GM18907 (cell line): ENCODE results near the gene CDC25B.
"Not testable (repeated sequence)": the region's sequence is repeated elsewhere in the genome, so short reads cannot be mapped to it uniquely, and the experiment has no call there.

Experiments used
- ATAC-seq: cut with Tn5 transposase; IDR thresholded peaks from one replicate; pipeline ENCODE4 v1.9.1; 2021; ENCODE audit warnings: mild to moderate bottlenecking, moderate library complexity; ENCODE audit not compliant: unreplicated experiment

The CDC25B gene

GRCh38 chr20:3784216-3784853 is 11.8 kb upstream of the CDC25B start:
- ATAC-seq = no peak

GRCh38 chr20:3784863-3785239 is 11.3 kb upstream of the CDC25B start:
- no peak for ATAC-seq

GRCh38 chr20:3785240-3786125 is 10.6 kb upstream of the CDC25B start:
- ATAC-seq = no peak

- ATAC-seq = peak; percentile 33
Observed at GRCh38 chr20:3786126-3786484, 10.0 kb upstream of the CDC25B start.

GRCh38 chr20:3786665-3787323 is 9.3 kb upstream of the CDC25B start, which contains the start of gene CENPB:
Gene CENPB, minus strand, starts transcription at chr20:3786740. Its CDS starts 257 bp downstream, at chr20:3786483.
- ATAC-seq = peak; percentile 75

- ATAC-seq = no peak
Observed at GRCh38 chr20:3787324-3788014, 8.6 kb upstream of the CDC25B start.

GRCh38 chr20:3788685-3789155 is 7.4 kb upstream of the CDC25B start:
- no peak for ATAC-seq

GRCh38 chr20:3789201-3789600 is 6.9 kb upstream of the CDC25B start:
- ATAC-seq = not testable (repeated sequence)

GRCh38 chr20:3794168-3794567 is 1.9 kb upstream of the CDC25B start:
- ATAC-seq = not testable (repeated sequence)

- no peak for ATAC-seq
Observed at GRCh38 chr20:3794701-3795420, 1.2 kb upstream of the CDC25B start.

- peak; percentile 2 for ATAC-seq
Observed at GRCh38 chr20:3796477-3797225, 541 bp downstream of the CDC25B start.

- ATAC-seq = no peak
Observed at GRCh38 chr20:3797226-3797545, 1.1 kb downstream of the CDC25B start.

GRCh38 chr20:3797592-3798372 is 1.7 kb downstream of the CDC25B start:
- ATAC-seq = no peak

- ATAC-seq = no peak
Observed at GRCh38 chr20:3798373-3798768, 2.3 kb downstream of the CDC25B start.

GRCh38 chr20:3798908-3799248 is 2.8 kb downstream of the CDC25B start:
- no peak for ATAC-seq

- no peak for ATAC-seq
Observed at GRCh38 chr20:3800256-3800877, 4.3 kb downstream of the CDC25B start.

- ATAC-seq = no peak
Observed at GRCh38 chr20:3800878-3801260, 4.8 kb downstream of the CDC25B start.

GRCh38 chr20:3801299-3801698 is 5.2 kb downstream of the CDC25B start:
- ATAC-seq = no peak

- no peak for ATAC-seq
Observed at GRCh38 chr20:3801846-3802245, 5.7 kb downstream of the CDC25B start.
